ENCODE measurements around the gene DDAH2.

DDAH2 gene

DNA sequence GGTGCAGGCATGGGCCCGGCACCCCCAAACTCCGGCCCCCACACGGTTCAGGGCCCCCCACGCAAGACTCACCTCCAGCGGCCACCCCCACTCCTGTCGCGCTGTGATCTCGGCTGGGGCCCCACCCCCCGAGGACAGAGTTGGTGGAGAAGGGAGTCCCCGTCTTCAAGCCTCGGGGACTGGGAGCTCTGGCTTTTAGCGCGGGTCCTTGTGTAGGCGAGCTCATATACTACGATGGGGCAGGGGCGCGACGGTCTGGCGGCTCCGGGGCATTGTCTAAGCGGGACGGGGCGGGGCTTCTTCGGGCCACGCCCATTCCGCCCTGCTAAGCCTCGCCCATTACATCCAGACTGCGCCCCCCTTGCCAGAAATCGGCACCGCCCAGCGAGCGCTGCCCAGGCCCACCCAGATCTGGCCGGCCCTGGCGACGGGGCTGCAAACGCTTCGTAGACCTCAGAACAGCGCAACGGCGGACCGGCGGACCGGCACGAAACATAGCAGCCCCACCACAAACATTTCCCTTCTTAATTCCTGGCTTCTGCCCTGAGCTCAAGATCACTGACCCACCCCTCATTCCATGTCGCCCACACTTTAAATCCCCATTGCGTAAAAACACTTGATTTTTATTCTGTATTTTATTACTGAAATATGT lies 1.0 kb upstream of the DDAH2 start:
- Histone ChIP-seq H3K4me1 (ENCODE audit: control insufficient read depth, insufficient read depth, low read length) (peaks cover 22% of the 10 kb centered on the region), H3K9ac (ENCODE audit: low read length) (peak overlapping the region; percentile 82), H3K36me3 (ENCODE audit: control insufficient read depth, insufficient read depth, low read length) (peaks cover 61% of the 10 kb centered on the region), H3K9me3 (ENCODE audit: control insufficient read depth, insufficient read depth, low read depth, low read length) (no peaks in the 10 kb centered on the region), H3K27me3 (ENCODE audit: control insufficient read depth, insufficient read depth, low read length) (no peaks in the 10 kb centered on the region), H3K27ac (ENCODE audit: low read depth, low read length) (peak overlapping the region; percentile 69; the same call in 1 of the 2 replicates), H3K4me3 (ENCODE audit: low read depth, low read length) (peak overlapping the region; percentile 98)

DNA sequence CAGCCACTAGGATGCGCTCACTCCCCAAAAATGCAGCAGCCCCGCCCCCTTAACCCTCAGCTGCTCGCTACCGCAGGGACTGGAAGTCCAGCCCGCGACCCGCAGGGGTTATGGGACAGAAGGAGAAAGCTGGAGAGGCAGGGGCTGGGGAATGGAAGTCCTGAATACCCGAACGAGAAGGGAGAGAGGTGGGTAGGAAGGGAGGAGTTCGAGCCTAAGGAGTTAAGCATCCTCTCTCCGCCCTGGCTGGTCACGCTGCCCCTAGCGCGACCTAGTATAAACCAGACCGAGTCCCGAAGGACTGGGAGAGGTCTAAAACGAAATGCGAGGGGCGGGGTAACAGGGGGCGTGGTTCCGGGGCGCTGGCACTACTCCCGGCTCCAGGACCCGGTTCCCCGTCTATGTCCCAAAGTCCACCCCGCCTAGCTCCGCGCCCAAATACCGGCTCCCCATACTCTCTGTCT lies 448 bp upstream of the DDAH2 start:
- H3K36me3 ChIP-seq (ENCODE audit: control insufficient read depth, insufficient read depth, low read length) = peaks cover 63% of the 10 kb centered on the region
- peak overlapping the region; percentile 82 for H3K9ac ChIP-seq (ENCODE audit: low read length)
- H3K4me3 ChIP-seq (ENCODE audit: low read depth, low read length) = peak overlapping the region; percentile 98
- no peaks in the 10 kb centered on the region for H3K27me3 ChIP-seq (ENCODE audit: control insufficient read depth, insufficient read depth, low read length)
- H3K9me3 ChIP-seq (ENCODE audit: control insufficient read depth, insufficient read depth, low read depth, low read length) = no peaks in the 10 kb centered on the region
- H3K4me1 ChIP-seq (ENCODE audit: control insufficient read depth, insufficient read depth, low read length) = peaks cover 22% of the 10 kb centered on the region
- H3K27ac ChIP-seq (ENCODE audit: low read depth, low read length) = peak overlapping the region; percentile 69; the same call in 1 of the 2 replicates

DNA sequence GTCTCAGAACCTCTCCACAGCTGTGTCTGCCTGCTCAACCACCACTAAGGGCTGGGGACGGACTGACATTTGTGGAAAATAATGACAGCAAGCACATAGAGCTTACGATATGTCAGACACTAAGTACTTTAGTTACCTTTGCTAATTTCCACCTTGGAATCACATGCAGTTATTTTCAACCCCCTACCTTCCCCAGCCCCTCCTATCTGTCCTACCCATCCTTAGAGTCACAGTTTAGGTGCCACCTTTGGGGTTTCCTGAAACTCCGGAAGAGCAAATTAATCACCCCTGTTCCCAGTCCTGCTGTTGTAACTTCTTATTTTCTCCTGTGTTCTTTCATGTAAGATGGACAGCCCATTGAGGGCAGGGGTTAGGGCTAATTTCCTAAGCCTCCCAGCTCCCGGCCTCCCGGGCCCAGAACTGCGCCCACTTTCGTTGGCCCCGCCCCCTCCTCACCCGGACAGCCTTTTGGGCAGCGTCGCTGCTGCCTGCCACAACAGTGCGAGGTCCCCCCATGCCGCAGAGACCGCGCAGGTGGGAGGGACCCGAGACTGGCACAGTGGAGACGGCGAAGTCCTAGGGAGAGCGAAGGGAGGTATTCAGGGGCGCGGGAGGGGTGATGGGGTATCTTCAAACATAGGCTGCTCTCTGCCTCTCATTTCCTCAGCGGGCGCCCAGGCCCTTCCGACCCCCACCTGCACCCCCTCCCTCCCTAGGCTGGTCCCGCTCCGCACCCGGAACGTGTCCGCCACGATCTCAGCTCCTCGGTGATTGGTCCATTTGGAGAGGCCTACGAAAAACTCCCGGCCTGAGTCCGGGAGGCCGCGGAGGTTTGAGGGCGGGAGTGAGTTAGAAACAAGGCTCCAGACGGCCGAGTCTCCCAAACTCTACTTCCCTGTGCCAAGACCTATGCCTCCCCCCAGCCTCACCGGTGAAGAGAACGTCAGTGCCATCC lies 1.1 kb downstream of the DDAH2 start:
- no peaks in the 10 kb centered on the region for H3K9me3 ChIP-seq (ENCODE audit: control insufficient read depth, insufficient read depth, low read depth, low read length)
- no peaks in the 10 kb centered on the region for H3K27me3 ChIP-seq (ENCODE audit: control insufficient read depth, insufficient read depth, low read length)
- H3K9ac ChIP-seq (ENCODE audit: low read length) = no peak overlapping the region
- H3K4me1 ChIP-seq (ENCODE audit: control insufficient read depth, insufficient read depth, low read length) = peaks cover 16% of the 10 kb centered on the region
- peak overlapping the region; percentile 98 for H3K4me3 ChIP-seq (ENCODE audit: low read depth, low read length)
- H3K27ac ChIP-seq (ENCODE audit: low read depth, low read length) = no peak overlapping the region
- H3K36me3 ChIP-seq (ENCODE audit: control insufficient read depth, insufficient read depth, low read length) = peaks cover 48% of the 10 kb centered on the region

DNA sequence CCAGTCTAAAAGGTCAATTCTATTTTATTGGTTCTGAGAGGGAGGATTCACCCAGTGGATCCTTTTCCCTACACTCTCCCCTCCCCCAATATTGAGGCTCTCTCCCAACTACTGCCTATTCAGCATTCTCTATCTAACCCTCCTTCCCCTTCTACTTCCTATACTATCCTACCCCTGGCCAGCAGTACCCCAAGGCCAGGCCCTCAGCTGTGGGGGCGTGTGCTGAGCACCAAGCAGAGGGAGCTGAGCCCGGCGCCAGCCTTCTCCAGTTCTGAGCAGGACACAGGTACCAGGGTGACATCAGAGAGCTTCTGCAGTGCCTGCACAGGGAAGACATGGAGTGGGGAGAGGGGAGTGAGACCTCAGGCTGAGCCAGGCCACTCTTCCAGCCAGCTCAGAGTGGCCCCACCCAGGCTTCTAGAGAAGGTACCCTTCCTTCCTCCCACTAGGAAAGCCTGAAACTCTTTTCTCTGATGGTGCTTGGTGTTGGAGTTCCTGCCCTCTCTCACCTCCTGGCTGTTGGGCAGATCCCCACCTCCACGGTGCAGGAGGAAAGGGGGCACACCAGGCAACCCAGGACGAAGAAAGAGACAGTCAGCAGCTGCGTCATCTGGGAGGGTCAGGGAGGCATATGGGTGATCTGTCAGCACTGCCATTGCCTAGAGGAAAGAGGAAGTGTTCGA lies 1.9 kb downstream of the DDAH2 start:
- Histone ChIP-seq H3K9me3 (ENCODE audit: control insufficient read depth, insufficient read depth, low read depth, low read length) (no peaks in the 10 kb centered on the region), H3K27ac (ENCODE audit: low read depth, low read length) (no peak overlapping the region), H3K4me3 (ENCODE audit: low read depth, low read length) (no peak overlapping the region)

DNA sequence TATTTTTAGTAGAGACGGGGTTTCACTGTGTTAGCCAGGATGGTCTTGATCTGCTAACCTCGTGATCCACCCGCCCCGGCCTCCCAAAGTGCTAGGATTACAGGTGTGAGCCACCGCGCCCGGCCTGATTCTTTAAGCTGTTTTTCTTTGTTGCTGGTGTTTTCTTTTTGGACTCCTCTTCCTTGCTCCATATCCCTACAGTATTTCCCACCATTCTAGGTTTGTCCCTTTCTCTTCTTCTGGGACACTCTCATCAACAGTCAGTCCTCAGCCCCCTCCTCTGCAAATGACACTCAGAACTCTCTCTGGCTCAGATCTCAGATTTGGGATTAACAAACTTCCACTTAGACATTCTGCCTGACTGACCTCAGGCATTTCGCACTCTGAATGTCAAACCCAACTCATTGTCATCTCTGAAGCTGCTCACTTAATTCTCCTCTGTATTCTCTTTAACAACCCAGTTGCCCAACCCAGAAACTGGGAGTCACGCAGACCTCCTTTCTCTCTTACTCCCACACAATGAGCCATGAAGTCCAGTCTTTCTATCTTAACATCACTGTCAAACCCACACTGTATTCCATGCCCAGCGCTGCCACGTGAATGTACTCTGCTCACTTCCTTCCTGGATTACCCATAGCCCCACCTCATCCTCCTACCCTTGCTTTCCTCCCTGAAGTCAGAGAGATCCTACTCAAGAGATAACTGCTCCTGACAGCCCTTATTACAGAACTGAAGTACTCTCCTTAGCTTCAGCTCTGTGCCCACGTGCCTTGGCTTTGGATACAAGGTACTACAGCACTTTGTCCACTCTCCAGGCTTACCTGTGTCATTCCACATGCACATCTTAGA lies 3.4 kb downstream of the DDAH2 start:
- Histone ChIP-seq H3K9me3 (ENCODE audit: control insufficient read depth, insufficient read depth, low read depth, low read length) (no peaks in the 10 kb centered on the region), H3K27me3 (ENCODE audit: control insufficient read depth, insufficient read depth, low read length) (no peaks in the 10 kb centered on the region), H3K9ac (ENCODE audit: low read length) (no peak overlapping the region), H3K36me3 (ENCODE audit: control insufficient read depth, insufficient read depth, low read length) (peaks cover 30% of the 10 kb centered on the region), H3K4me3 (ENCODE audit: low read depth, low read length) (no peak overlapping the region), H3K4me1 (ENCODE audit: control insufficient read depth, insufficient read depth, low read length) (peaks cover 13% of the 10 kb centered on the region; the same call in 1 of the 2 replicates), H3K27ac (ENCODE audit: low read depth, low read length) (no peak overlapping the region)

More for the DNA sequence above, 1.9 kb downstream of the DDAH2 start:
- H3K27me3 ChIP-seq (ENCODE audit: control insufficient read depth, insufficient read depth, low read length) = no peaks in the 10 kb centered on the region
- H3K4me1 ChIP-seq (ENCODE audit: control insufficient read depth, insufficient read depth, low read length) = peaks cover 16% of the 10 kb centered on the region
- peaks cover 43% of the 10 kb centered on the region for H3K36me3 ChIP-seq (ENCODE audit: control insufficient read depth, insufficient read depth, low read length)
- no peak overlapping the region for H3K9ac ChIP-seq (ENCODE audit: low read length)

DNA sequence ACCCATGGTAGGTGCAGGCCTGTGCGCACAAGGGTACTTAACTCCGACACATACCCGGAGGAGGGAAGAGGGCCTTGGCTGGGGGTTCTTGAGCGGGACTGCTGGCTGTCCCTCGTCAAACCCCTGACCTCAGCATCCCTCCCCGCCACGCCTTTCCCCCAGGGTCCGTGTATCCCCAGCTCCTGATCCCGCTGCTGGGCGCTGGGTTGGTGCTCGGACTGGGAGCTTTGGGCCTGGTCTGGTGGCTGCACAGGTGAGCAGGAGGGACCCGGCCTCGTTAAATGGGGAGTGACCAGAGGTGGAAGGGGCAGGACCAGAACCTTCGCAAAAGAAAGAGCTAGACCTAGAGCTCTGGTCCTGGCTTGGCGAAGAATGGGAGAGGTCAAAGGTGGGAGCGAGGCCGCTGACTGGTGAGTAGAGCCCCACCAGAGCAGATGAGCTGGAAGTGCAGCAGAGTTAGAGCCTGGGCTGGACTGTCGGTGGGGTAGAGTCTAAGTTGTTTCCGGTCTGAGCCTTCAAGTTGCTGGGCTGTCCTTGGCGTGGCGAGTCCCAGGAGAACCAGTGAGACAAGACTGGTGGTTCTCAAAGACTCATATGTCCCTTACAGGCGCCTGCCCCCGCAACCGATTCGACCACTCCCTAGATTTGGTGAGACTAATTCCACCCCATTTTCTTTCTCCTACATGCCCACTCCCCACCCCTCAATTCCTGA lies 5.0 kb downstream of the DDAH2 start:
- H3K27me3 ChIP-seq (ENCODE audit: control insufficient read depth, insufficient read depth, low read length) = no peaks in the 10 kb centered on the region
- H3K4me3 ChIP-seq (ENCODE audit: low read depth, low read length) = no peak overlapping the region
- H3K4me1 ChIP-seq (ENCODE audit: control insufficient read depth, insufficient read depth, low read length) = peaks cover 9% of the 10 kb centered on the region
- H3K9ac ChIP-seq (ENCODE audit: low read length) = no peak overlapping the region
- H3K9me3 ChIP-seq (ENCODE audit: control insufficient read depth, insufficient read depth, low read depth, low read length) = no peaks in the 10 kb centered on the region
- H3K36me3 ChIP-seq (ENCODE audit: control insufficient read depth, insufficient read depth, low read length) = peaks cover 27% of the 10 kb centered on the region
- H3K27ac ChIP-seq (ENCODE audit: low read depth, low read length) = no peak overlapping the region

DNA sequence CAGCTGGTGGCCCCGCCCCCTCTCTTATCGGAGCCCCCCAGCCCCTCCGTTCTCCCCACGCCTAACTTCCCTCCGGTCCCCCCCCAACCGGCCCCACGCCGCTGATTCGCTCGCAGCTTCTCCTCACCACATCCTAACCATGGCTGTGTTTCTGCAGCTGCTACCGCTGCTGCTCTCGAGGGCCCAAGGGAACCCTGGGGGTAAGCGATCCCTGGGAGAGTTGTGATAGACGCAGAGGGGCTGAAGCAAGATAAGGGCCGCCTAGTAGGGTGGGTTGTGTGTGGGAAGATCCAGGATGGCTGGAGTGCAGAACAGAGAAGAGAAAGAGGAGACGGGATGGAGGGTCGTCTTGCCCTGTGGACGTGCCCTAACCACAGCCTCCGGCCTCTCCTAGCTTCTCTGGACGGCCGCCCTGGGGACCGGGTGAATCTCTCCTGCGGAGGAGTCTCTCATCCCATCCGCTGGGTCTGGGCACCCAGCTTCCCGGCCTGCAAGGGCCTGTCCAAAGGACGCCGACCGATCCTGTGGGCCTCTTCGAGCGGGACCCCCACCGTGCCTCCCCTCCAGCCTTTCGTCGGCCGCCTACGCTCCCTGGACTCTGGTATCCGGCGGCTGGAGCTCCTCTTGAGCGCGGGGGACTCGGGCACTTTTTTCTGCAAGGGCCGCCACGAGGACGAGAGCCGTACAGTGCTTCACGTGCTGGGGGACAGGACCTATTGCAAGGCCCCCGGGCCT lies 5.7 kb downstream of the DDAH2 start, which contains the start of gene MPIG6B:
TSS of gene MPIG6B (plus strand) at position 129 of the 735 bp plus-strand sequence. CDS start at position 140, 11 bp downstream.
- Histone ChIP-seq H3K9ac (ENCODE audit: low read length) (no peak within 1 kb of the TSS), H3K27ac (ENCODE audit: low read depth, low read length) (no peak within 1 kb of the TSS), H3K4me3 (ENCODE audit: low read depth, low read length) (no peak within 1 kb of the TSS), H3K27me3 (ENCODE audit: control insufficient read depth, insufficient read depth, low read length) (no peaks in the 10 kb centered on the region), H3K9me3 (ENCODE audit: control insufficient read depth, insufficient read depth, low read depth, low read length) (no peaks in the 10 kb centered on the region), H3K4me1 (ENCODE audit: control insufficient read depth, insufficient read depth, low read length) (peaks cover 10% of the 10 kb centered on the region), H3K36me3 (ENCODE audit: control insufficient read depth, insufficient read depth, low read length) (peaks cover 27% of the 10 kb centered on the region)

DNA sequence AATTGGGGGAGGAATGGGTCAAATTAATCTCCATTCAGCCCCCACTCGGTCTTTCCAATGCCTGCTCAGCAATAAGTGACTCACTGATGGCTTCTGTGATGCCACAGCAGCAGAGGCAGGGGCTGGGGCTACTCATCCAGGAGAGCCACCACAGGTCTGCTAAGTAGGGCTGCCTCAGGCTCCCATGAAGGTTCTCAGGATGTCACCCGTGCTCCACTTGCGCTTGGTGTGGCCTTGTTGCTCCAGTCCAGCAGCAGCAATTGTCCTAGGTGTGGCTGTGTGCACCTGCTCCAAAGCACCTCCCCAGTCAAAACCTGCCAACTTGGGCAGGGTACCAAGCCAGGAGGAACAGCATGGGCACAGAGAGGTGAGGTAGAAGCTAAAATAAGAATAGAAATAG lies 6.9 kb downstream of the DDAH2 start:
- no peak overlapping the region for H3K9ac ChIP-seq (ENCODE audit: low read length)
- no peaks in the 10 kb centered on the region for H3K27me3 ChIP-seq (ENCODE audit: control insufficient read depth, insufficient read depth, low read length)
- no peak overlapping the region for H3K27ac ChIP-seq (ENCODE audit: low read depth, low read length)
- H3K9me3 ChIP-seq (ENCODE audit: control insufficient read depth, insufficient read depth, low read depth, low read length) = no peaks in the 10 kb centered on the region
- peaks cover 20% of the 10 kb centered on the region for H3K36me3 ChIP-seq (ENCODE audit: control insufficient read depth, insufficient read depth, low read length)
- H3K4me3 ChIP-seq (ENCODE audit: low read depth, low read length) = no peak overlapping the region
- H3K4me1 ChIP-seq (ENCODE audit: control insufficient read depth, insufficient read depth, low read length) = peaks cover 22% of the 10 kb centered on the region

DNA sequence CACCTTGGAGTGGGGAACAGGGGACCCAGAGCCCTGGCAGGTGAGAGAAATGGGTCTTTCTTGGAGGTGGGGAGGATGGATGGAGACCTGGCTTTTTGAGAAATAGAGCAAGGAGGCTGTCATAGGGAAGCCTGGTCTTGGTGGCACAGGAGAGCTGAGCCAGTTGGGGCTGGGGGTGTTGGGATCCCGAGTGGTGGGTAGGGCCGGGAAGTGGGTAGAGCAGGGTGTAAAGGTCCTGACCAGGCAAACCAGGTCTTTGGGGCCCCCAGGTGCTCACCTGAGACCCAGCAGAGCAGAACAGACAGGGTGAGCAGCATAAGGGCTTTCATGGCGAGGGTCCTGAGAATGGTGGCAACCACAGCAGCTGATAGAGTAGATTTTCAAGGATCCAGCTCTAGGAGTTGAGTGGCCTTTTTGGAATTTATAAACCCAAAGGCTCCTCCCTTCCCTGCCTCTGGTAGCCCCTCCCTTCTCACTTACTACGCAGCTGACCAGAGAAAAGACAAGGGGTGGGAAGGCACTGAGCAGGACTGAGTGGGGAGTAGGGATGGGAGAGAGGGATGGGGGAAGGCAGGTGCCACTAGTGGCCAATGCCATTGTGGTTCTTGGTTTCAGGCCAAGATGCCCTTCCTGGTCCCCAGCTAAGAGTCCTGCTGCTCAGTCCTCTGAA lies 7.6 kb downstream of the DDAH2 start, which contains the start of gene LY6G6C:
TSS of gene LY6G6C (minus strand) at position 396 of the 670 bp plus-strand sequence. CDS start at position 329, 67 bp downstream.
- H3K27ac ChIP-seq (ENCODE audit: low read depth, low read length) = no peak within 1 kb of the TSS
- no peak within 1 kb of the TSS for H3K4me3 ChIP-seq (ENCODE audit: low read depth, low read length)
- H3K4me1 ChIP-seq (ENCODE audit: control insufficient read depth, insufficient read depth, low read length) = peaks cover 22% of the 10 kb centered on the region
- H3K9ac ChIP-seq (ENCODE audit: low read length) = no peak within 1 kb of the TSS
- H3K36me3 ChIP-seq (ENCODE audit: control insufficient read depth, insufficient read depth, low read length) = peaks cover 13% of the 10 kb centered on the region
- no peaks in the 10 kb centered on the region for H3K27me3 ChIP-seq (ENCODE audit: control insufficient read depth, insufficient read depth, low read length)
- no peaks in the 10 kb centered on the region for H3K9me3 ChIP-seq (ENCODE audit: control insufficient read depth, insufficient read depth, low read depth, low read length)
